GM10266 (cell line): ENCODE measurements around the gene CLMP.

Experiments used
- DNase-seq: peaks from one replicate; pipeline ENCODE4 v3.0.0; 2012; ENCODE audit errors: extremely low spot score
- CTCF ChIP-seq: IDR thresholded peaks from 2 replicates; pipeline ENCODE4 v1.5.1; 2012; ENCODE audit warnings: mild to moderate bottlenecking, low read depth; ENCODE audit not compliant: control insufficient read depth, insufficient read depth; ENCODE audit errors: missing control alignments

CLMP gene

GRCh38 chr11:123033895-123034294 lies 161.2 kb downstream of the CLMP start:
- peak; percentile 23 for TF ChIP-seq CTCF
- DNase-seq = peak; percentile 29

- DNase-seq = no peak
- TF ChIP-seq CTCF = no peak
Measured at GRCh38 chr11:123030517-123030916, 164.5 kb downstream of the CLMP start.

- peak; percentile 67 for TF ChIP-seq CTCF
- DNase-seq = peak; percentile 78
Measured at GRCh38 chr11:123020968-123021367, 174.1 kb downstream of the CLMP start.
